ENCODE measurements around the gene GPR162.

The GPR162 gene

DNA sequence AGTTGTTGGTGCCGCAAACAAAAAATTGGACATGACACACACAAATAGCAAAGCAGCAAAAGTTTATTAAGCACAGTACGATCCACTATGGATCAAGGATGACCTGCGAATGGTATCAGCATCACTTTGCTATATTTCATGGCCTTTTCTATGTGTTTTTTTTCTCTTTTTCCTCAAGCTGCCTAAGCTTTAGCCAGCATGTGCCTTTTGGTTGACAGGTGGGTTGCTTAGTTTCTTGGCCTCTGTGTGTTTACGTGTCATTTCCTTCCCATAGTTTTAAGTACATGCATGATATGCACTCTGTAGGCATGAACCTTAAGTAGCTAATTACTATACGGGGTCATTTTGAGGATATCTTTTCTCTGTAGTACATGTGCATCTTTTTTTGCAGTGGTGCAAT, 22.5 kb upstream of the GPR162 start:
- peaks cover 9% of the 10 kb centered on the region for H3K27me3 ChIP-seq (ENCODE audit: insufficient read depth, low read length)
- H3K9me2 ChIP-seq (ENCODE audit: low read depth, low read length): no peaks in the 10 kb centered on the region
- H3K27ac ChIP-seq (ENCODE audit: low read depth, low read length, poor library complexity, severe bottlenecking): no peak overlapping the region
- no peak overlapping the region for H3K9ac ChIP-seq (ENCODE audit: low read length)
- no peak for TF ChIP-seq EZH2 (IDR thresholded peaks at IDR 0.05; ENCODE audit: borderline replicate concordance, low read length)
- TF ChIP-seq, protein P1, sequence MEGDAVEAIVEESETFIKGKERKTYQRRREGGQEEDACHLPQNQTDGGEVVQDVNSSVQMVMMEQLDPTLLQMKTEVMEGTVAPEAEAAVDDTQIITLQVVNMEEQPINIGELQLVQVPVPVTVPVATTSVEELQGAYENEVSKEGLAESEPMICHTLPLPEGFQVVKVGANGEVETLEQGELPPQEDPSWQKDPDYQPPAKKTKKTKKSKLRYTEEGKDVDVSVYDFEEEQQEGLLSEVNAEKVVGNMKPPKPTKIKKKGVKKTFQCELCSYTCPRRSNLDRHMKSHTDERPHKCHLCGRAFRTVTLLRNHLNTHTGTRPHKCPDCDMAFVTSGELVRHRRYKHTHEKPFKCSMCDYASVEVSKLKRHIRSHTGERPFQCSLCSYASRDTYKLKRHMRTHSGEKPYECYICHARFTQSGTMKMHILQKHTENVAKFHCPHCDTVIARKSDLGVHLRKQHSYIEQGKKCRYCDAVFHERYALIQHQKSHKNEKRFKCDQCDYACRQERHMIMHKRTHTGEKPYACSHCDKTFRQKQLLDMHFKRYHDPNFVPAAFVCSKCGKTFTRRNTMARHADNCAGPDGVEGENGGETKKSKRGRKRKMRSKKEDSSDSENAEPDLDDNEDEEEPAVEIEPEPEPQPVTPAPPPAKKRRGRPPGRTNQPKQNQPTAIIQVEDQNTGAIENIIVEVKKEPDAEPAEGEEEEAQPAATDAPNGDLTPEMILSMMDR (IDR thresholded peaks at IDR 0.05; ENCODE audit: low read length): no peak
- H3K4me1 ChIP-seq (ENCODE audit: insufficient read depth, low read length, severe bottlenecking): no peaks in the 10 kb centered on the region
- H3K4me3 ChIP-seq (ENCODE audit: low read depth, low read length, poor library complexity, severe bottlenecking): no peak overlapping the region
- H4K20me1 ChIP-seq (ENCODE audit: insufficient read depth, low read length): no peaks in the 10 kb centered on the region
- no peaks in the 10 kb centered on the region; the same call in 1 of the 2 replicates for H3K36me3 ChIP-seq (ENCODE audit: insufficient read depth, low read length)
- no peaks in the 10 kb centered on the region for H3K79me2 ChIP-seq (ENCODE audit: insufficient read depth, low read length)
- H2AFZ ChIP-seq (ENCODE audit: low read length): no peak overlapping the region
- H3F3A ChIP-seq (ENCODE audit: insufficient read depth, low read length): no peaks in the 10 kb centered on the region
- no peaks in the 10 kb centered on the region for H3K9me3 ChIP-seq (ENCODE audit: low read length)
- no peak overlapping the region for H3K4me2 ChIP-seq (ENCODE audit: low read length)

DNA sequence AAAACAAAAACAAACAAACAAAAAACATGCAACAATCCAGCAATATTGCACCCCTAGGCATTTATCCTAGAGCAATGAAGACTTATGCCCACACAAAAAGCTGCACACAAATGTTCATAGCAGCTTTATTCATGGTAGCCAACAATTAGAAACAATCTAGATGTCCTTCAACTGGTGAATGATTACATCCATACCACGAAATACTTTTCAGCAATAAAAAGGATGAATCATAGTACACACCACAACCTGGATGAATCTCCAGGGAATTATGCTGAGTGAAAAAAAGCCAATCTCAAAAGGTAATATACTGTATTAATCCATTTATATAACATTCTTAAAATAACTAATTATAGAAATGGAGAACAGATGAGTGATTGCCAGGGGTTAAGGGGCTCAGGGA, 14.5 kb upstream of the GPR162 start:
- no peaks in the 10 kb centered on the region for H3F3A ChIP-seq (ENCODE audit: insufficient read depth, low read length)
- H4K20me1 ChIP-seq (ENCODE audit: insufficient read depth, low read length): no peaks in the 10 kb centered on the region
- H3K4me2 ChIP-seq (ENCODE audit: low read length): no peak overlapping the region
- TF ChIP-seq, protein P1 (IDR thresholded peaks at IDR 0.05; ENCODE audit: low read length): no peak
- no peak for TF ChIP-seq EZH2 (IDR thresholded peaks at IDR 0.05; ENCODE audit: borderline replicate concordance, low read length)
- no peaks in the 10 kb centered on the region for H3K9me3 ChIP-seq (ENCODE audit: low read length)
- H3K4me1 ChIP-seq (ENCODE audit: insufficient read depth, low read length, severe bottlenecking): peaks cover under 1% of the 10 kb centered on the region
- no peaks in the 10 kb centered on the region; the same call in 1 of the 2 replicates for H3K36me3 ChIP-seq (ENCODE audit: insufficient read depth, low read length)
- H2AFZ ChIP-seq (ENCODE audit: low read length): no peak overlapping the region
- H3K27me3 ChIP-seq (ENCODE audit: insufficient read depth, low read length): no peaks in the 10 kb centered on the region
- H3K4me3 ChIP-seq (ENCODE audit: low read depth, low read length, poor library complexity, severe bottlenecking): no peak overlapping the region
- no peak overlapping the region for H3K9ac ChIP-seq (ENCODE audit: low read length)
- H3K27ac ChIP-seq (ENCODE audit: low read depth, low read length, poor library complexity, severe bottlenecking): no peak overlapping the region
- no peaks in the 10 kb centered on the region for H3K79me2 ChIP-seq (ENCODE audit: insufficient read depth, low read length)
- H3K9me2 ChIP-seq (ENCODE audit: low read depth, low read length): no peaks in the 10 kb centered on the region

DNA sequence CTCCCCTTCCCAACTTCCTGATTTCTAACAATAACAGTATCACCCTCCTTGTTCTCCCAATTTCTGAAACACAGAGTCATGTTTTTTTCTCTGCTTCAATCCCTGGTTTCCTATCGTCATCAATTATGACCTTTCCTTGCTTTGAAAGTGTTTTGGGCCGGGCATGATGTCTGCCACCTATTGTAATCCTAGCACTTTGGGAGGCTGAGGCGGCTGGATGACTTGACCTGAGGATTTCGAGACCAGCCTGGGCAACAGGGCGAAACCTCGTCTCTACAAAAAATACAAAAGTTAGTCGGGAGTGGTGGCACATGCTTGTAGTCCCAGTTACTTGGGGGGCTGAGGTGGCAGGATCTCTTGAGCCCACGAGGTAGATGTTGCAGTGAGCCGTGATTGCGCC, 12.6 kb upstream of the GPR162 start:
- H3F3A ChIP-seq (ENCODE audit: insufficient read depth, low read length): no peaks in the 10 kb centered on the region
- no peak overlapping the region for H2AFZ ChIP-seq (ENCODE audit: low read length)
- H3K36me3 ChIP-seq (ENCODE audit: insufficient read depth, low read length): no peaks in the 10 kb centered on the region; the same call in 1 of the 2 replicates
- no peak overlapping the region for H3K27ac ChIP-seq (ENCODE audit: low read depth, low read length, poor library complexity, severe bottlenecking)
- no peaks in the 10 kb centered on the region for H3K9me3 ChIP-seq (ENCODE audit: low read length)
- no peak overlapping the region for H3K9ac ChIP-seq (ENCODE audit: low read length)
- H3K4me3 ChIP-seq (ENCODE audit: low read depth, low read length, poor library complexity, severe bottlenecking): no peak overlapping the region
- no peaks in the 10 kb centered on the region for H3K27me3 ChIP-seq (ENCODE audit: insufficient read depth, low read length)
- peaks cover 9% of the 10 kb centered on the region for H3K4me1 ChIP-seq (ENCODE audit: insufficient read depth, low read length, severe bottlenecking)
- H3K79me2 ChIP-seq (ENCODE audit: insufficient read depth, low read length): no peaks in the 10 kb centered on the region
- H4K20me1 ChIP-seq (ENCODE audit: insufficient read depth, low read length): no peaks in the 10 kb centered on the region
- TF ChIP-seq EZH2 (IDR thresholded peaks at IDR 0.05; ENCODE audit: borderline replicate concordance, low read length): no peak
- TF ChIP-seq, protein P1 (IDR thresholded peaks at IDR 0.05; ENCODE audit: low read length): no peak
- no peak overlapping the region for H3K4me2 ChIP-seq (ENCODE audit: low read length)
- no peaks in the 10 kb centered on the region for H3K9me2 ChIP-seq (ENCODE audit: low read depth, low read length)

All from OCI-LY1 (cell line).